Breast epithelium (tissue), 3 donors: ENCODE data around the gene WASHC2C.
"Not testable (repeated sequence)": the region's sequence is repeated elsewhere in the genome, so short reads cannot be mapped to it uniquely, and the experiment has no call there.

Experiments
- POLR2A ChIP-seq: fragments of 450-650 bp; IDR thresholded peaks from one replicate; pipeline ENCODE4 v1.6.1; 2016; ENCODE audit warnings: antibody characterized with exemption, mild to moderate bottlenecking, moderate library complexity
- TF ChIP-seq, protein P1 (sequence below), 3 donors: fragments of 450-650 bp; IDR thresholded peaks; one replicate each; pipeline ENCODE4 v1.5.1; 2016 to 2017; ENCODE audit warnings: antibody characterized with exemption in 3 of 3, mild to moderate bottlenecking in 3 of 3, moderate library complexity in 3 of 3

- TF ChIP-seq, protein P1, sequence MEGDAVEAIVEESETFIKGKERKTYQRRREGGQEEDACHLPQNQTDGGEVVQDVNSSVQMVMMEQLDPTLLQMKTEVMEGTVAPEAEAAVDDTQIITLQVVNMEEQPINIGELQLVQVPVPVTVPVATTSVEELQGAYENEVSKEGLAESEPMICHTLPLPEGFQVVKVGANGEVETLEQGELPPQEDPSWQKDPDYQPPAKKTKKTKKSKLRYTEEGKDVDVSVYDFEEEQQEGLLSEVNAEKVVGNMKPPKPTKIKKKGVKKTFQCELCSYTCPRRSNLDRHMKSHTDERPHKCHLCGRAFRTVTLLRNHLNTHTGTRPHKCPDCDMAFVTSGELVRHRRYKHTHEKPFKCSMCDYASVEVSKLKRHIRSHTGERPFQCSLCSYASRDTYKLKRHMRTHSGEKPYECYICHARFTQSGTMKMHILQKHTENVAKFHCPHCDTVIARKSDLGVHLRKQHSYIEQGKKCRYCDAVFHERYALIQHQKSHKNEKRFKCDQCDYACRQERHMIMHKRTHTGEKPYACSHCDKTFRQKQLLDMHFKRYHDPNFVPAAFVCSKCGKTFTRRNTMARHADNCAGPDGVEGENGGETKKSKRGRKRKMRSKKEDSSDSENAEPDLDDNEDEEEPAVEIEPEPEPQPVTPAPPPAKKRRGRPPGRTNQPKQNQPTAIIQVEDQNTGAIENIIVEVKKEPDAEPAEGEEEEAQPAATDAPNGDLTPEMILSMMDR (IDR thresholded peaks at IDR 0.05) = not testable (repeated sequence)
- TF ChIP-seq POLR2A = not testable (repeated sequence)
Measured at GRCh38 chr10:45757661-45758396, 30.8 kb downstream of the WASHC2C start.
